Brain pericyte (primary cell): Measurements from ENCODE around the gene GPATCH2L.

Experiments used
- DNase-seq: peaks from one replicate; pipeline ENCODE4 v3.0.0-alpha.2; 2012; ENCODE audit warnings: low read depth, low spot score

The GPATCH2L gene

GRCh38 chr14:76151398-76152332 is at the start of gene GPATCH2L:
TSS of gene GPATCH2L (plus strand) at chr14:76151922. CDS start at chr14:76154364, 2,442 bp downstream.
- peak; percentile 50 for DNase-seq

- DNase-seq = no peak
Observed at GRCh38 chr14:76104802-76105355, 46.8 kb upstream of the GPATCH2L start.

GRCh38 chr14:76106188-76106587 is 45.5 kb upstream of the GPATCH2L start:
- DNase-seq = no peak

- DNase-seq = no peak
Observed at GRCh38 chr14:76109087-76109880, 42.4 kb upstream of the GPATCH2L start.

GRCh38 chr14:76112889-76113624 is 38.7 kb upstream of the GPATCH2L start:
- no peak for DNase-seq

- DNase-seq = no peak
Observed at GRCh38 chr14:76113691-76114090, 38.0 kb upstream of the GPATCH2L start.

GRCh38 chr14:76115010-76115422 is 36.7 kb upstream of the GPATCH2L start:
- no peak for DNase-seq

GRCh38 chr14:76117789-76118484 is 33.8 kb upstream of the GPATCH2L start:
- no peak for DNase-seq

GRCh38 chr14:76118594-76118993 is 33.1 kb upstream of the GPATCH2L start:
- DNase-seq = no peak

- DNase-seq = no peak
Observed at GRCh38 chr14:76121089-76121748, 30.5 kb upstream of the GPATCH2L start.

- no peak for DNase-seq
Observed at GRCh38 chr14:76123426-76124225, 28.1 kb upstream of the GPATCH2L start.

- no peak for DNase-seq
Observed at GRCh38 chr14:76125511-76125910, 26.2 kb upstream of the GPATCH2L start.

GRCh38 chr14:76126076-76126475 is 25.6 kb upstream of the GPATCH2L start:
- DNase-seq = no peak

- no peak for DNase-seq
Observed at GRCh38 chr14:76129851-76130576, 21.7 kb upstream of the GPATCH2L start.

GRCh38 chr14:76131071-76131965 is 20.4 kb upstream of the GPATCH2L start:
- DNase-seq = no peak

- DNase-seq = no peak
Observed at GRCh38 chr14:76133103-76133502, 18.6 kb upstream of the GPATCH2L start.

- DNase-seq = no peak
Observed at GRCh38 chr14:76134231-76134630, 17.5 kb upstream of the GPATCH2L start.

- DNase-seq = no peak
Observed at GRCh38 chr14:76135722-76136121, 16.0 kb upstream of the GPATCH2L start.
